Prostate gland (tissue), 2 donors: ENCODE data around the gene LRP4.

ENCODE experiments used
- CTCF ChIP-seq, 4 experiments: fragments of 200-600 bp in 2 of 4; fragments of 450-650 bp in 2 of 4; sonication (generic) in 2 of 4; IDR thresholded peaks; 1 replicate in 3 of 4; 2 replicates in 1 of 4; pipeline ENCODE4 v1.5.1; 2016 to 2019; ENCODE audit warnings: antibody characterized with exemption in 4 of 4, mild to moderate bottlenecking in 2 of 4, moderate library complexity in 2 of 4
- POLR2A ChIP-seq: fragments of 450-650 bp; IDR thresholded peaks from one replicate; pipeline ENCODE4 v1.6.1; 2016; ENCODE audit warnings: antibody characterized with exemption, mild to moderate bottlenecking
- POLR2AphosphoS5 ChIP-seq: sonication (generic); formaldehyde crosslinking; IDR thresholded peaks from one replicate; pipeline ENCODE4 v1.6.1; 2017; ENCODE audit warnings: antibody characterized with exemption

- peak; percentile 93 for TF ChIP-seq POLR2AphosphoS5
- TF ChIP-seq CTCF (IDR thresholded peaks at IDR 0.05) = peak in 2 of 4 experiments; percentile 19 to 22
- no peak for TF ChIP-seq POLR2A
These were observed 18.1 kb upstream of the LRP4 start, which contains the start of gene CSTPP1 for GRCh38 chr11:46936138-46937110.
